RWPE1 (cell line): ENCODE results near the gene FOXD2.

ENCODE experiments used
- CTCF ChIA-PET: fragments of 350-600 bp; sonication (Branson Sonifier 250); formaldehyde crosslinking; extraction: SDS; loops from one replicate; lab custom pipeline; 2021; lab: Yijun Ruan, JAX
- POLR2A ChIA-PET: fragments of 400-600 bp; formaldehyde crosslinking; extraction: SDS; loops from one replicate; lab custom pipeline; 2020; ENCODE audit warnings: antibody characterized with exemption; ENCODE audit not compliant: low non-redundant PET; lab: Yijun Ruan, JAX
- DNase-seq: peaks from one replicate; pipeline ENCODE4 v3.0.0; 2012; ENCODE audit warnings: low spot score
- H3K27ac ChIP-seq: fragments of 450-650 bp; 2 replicates; pipeline ENCODE4 v1.5.1; 2017
- TF ChIP-seq, protein P1 (sequence below): fragments of 450-650 bp; conservative IDR thresholded peaks from 2 replicates; pipeline ENCODE4 v1.5.1; 2017; ENCODE audit warnings: low read depth, mild to moderate bottlenecking

Gene FOXD2

DNA sequence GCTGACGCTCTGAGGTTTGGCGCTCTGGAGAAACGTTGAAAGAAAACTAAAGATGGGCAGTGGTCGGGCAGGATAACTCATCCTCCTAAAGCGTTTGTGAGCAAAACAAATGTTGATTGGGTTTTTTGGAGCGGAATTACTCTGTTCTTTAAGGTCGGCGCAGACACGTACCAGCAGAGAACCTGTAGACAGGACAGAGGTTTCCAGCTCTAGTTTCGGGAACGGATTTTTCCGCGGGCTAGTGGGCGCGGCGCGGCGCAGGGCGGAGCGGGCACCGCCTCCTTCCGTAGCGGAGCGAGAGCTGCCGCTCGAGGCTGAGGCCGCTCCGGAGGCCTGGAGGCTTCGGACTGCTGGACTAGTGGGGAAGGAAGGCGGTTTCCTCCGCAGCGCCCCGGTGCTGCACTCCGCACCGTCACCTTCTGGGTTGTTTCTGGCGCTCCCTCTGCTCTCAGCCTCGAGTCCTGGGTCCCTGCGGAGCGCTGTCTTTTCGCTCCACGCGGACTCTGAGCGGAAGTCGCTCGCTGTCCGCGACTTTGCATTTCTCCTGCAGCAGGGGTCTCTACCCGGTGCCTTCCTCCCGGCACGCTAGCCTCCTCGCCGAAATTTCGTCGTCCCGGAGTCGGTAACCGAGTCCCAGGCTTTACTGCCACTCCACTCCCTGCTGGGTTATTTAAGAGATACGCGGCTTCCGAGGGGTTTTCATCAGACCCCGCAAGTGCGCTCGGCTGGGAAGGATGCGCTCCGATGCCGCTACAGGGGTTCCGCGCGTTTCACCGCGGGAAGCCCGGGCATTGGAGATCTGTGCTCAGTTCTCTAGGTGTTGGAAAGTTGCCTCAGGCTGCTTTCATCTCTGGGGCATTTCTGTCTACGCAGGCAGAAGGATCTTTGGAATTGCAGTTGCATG is 7.0 kb downstream of the FOXD2 start:
- TF ChIP-seq, protein P1, sequence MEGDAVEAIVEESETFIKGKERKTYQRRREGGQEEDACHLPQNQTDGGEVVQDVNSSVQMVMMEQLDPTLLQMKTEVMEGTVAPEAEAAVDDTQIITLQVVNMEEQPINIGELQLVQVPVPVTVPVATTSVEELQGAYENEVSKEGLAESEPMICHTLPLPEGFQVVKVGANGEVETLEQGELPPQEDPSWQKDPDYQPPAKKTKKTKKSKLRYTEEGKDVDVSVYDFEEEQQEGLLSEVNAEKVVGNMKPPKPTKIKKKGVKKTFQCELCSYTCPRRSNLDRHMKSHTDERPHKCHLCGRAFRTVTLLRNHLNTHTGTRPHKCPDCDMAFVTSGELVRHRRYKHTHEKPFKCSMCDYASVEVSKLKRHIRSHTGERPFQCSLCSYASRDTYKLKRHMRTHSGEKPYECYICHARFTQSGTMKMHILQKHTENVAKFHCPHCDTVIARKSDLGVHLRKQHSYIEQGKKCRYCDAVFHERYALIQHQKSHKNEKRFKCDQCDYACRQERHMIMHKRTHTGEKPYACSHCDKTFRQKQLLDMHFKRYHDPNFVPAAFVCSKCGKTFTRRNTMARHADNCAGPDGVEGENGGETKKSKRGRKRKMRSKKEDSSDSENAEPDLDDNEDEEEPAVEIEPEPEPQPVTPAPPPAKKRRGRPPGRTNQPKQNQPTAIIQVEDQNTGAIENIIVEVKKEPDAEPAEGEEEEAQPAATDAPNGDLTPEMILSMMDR, result no peak
- ChIA-PET CTCF (no interaction called here), POLR2A (no interaction called here)
- peak; percentile 18 for DNase-seq
- H3K27ac ChIP-seq, result no peak overlapping the region

DNA sequence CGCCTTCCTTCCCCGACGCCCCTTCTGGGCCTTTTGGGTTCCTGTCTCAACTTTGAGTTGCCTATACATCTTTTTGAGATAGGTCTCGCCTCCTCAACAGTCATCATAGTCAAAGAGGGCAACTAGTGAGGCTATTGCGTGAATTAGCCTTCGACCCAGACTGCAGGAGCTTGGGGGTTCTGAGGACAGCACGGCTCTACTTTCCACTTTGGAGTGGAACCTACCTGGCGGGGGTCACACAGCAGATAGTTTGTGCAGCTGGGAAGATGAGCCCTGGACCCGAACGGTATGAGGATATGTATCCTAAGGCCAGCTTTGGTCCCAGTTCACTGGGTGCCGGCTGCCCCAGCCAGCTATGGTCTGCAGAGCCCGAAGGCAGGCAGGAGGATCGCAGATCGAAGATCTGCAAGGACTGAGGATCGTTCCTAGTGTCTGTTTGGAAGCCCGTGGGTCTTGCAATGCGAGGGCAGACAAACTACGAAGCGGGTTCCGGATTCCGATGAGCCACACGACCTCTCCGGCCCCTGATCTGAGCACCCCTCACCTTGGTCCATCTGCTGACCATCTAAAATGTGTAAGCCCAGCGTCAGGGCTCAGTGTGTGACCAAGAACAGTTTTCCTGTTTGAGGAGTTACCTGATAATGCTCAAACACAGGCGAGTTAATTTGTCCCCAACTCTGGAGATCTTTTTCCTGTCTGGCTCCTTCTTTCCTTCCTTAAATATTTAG is 8.1 kb downstream of the FOXD2 start:
- POLR2A ChIA-PET, result no interaction called here

DNA sequence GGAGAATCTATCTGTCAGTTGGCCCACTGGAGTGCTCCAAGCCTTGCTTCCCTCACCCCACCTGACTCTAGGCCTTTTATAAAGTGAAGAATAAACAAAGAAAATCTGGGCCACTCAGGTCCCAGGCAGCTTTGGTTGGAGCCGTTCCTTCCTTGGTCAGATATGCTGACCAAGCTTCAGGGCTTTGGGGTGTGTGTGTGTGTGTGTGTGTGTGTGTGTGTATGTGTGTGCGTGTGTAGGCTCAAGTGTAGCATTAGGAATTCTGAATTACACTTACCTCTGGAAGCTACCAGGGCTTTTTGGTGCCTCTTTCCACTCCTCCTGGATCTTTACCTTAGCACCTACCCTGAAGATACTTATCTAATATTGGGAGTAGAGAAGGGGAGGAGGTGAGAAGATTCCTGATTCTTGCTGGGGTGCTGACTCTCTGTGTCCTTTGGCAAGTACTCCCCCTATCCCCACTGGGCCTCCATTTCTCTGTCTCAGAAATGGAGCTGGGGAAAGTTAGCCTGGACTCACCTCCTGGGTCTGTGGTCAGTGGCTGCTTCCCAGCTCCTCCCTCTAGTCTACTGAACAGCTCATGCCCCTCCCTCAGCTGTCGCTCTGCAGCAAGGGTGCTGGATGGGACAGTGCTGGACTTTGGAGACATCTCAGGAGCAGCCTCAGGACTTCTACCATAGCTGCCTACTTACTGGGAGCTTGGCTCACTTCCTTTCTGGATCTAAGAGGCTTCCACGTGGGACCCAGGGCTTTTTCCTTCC is 10.8 kb downstream of the FOXD2 start:
- POLR2A ChIA-PET, result no interaction called here
- DNase-seq, result no peak
- H3K27ac ChIP-seq, result no peak overlapping the region
- TF ChIP-seq, protein P1, result no peak
- CTCF ChIA-PET, result interaction anchor here (0.6 to 1.9 kb wide), 5 partner anchors 12 to 291 kb away, joined by 3 to 12 read pairs (median 3); no protein-coding TSS in a partner anchor

More for the DNA sequence above, 8.1 kb downstream of the FOXD2 start:
- no peak for DNase-seq
- CTCF ChIA-PET, result no interaction called here
- no peak overlapping the region for H3K27ac ChIP-seq
- TF ChIP-seq, protein P1, result no peak

DNA sequence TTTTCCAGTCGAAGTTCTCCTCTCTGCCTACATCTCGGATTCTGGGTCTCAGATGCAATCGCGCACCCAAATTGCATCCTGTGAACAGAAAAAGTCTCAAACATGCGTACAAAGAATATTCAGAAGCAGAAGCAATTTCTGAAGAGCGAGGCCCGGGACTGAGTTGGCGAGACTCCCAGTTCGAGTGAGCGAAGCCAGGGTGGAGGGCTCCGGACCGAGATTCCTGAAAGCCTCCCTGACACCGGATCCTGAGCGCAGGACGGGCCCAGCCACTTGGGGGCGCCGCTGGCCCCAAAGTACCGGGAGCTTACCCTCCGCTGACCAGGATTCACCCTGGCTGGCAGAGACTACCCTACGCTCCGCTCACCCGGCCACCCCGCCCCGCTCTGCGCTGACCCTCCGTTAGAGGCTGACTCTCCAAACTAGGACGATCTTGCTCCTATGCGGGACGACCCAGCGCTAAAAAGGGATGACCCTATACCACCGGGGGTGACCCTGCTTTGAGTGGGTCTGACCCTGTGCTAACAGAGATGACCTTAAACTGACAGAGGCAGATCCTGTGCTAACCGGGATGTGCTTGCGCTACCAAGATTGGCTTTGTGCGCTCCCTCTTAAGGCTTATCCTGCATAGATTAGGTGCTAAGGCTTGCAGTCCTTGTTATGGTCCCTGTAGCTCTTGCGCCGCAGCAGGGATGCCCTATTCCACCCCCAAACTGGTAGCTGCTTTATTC is 12.1 kb downstream of the FOXD2 start:
- DNase-seq, result peak; percentile 25
- TF ChIP-seq, protein P1, result no peak; the same call in 1 of the 2 replicates
- ChIA-PET POLR2A (no interaction called here), CTCF (interaction anchor here (0.6 to 1.9 kb wide), 9 partner anchors 12 to 1530 kb away, joined by 3 to 12 read pairs (median 3); partner anchors contain the start of gene FOXD2)
- H3K27ac ChIP-seq, result no peak overlapping the region

DNA sequence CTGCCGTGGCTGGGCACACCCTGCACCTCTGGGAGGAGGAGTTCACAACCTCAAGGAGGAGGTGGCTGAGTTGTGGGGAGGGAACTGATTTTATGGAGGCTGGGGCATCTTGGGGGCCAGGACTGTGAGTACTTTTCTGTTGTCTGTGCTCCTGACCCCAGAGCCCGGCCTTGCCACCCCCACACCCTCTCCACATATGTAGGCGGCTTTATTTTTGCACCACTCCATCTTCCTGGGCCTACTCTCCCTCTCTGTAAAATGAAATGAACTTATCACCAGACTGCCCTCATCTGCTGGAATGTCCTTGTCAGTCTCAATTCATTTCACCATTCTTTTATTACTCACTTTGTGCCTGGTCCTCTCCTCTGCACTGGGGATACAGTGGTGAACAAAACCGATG is 12.8 kb downstream of the FOXD2 start:
- DNase-seq, result no peak
- POLR2A ChIA-PET, result no interaction called here
- no peak overlapping the region for H3K27ac ChIP-seq
- CTCF ChIA-PET, result interaction anchor here (0.6 to 1.2 kb wide), 4 partner anchors 13 to 268 kb away, joined by 3 to 6 read pairs (median 4); partner anchors contain the start of gene FOXD2
- TF ChIP-seq, protein P1, result no peak
